ENCODE results near the gene FARSB.
"Not testable (repeated sequence)": the region's sequence is repeated elsewhere in the genome, so short reads cannot be mapped to it uniquely, and the experiment has no call there.

The FARSB gene

GRCh38 chr2:222592176-222592575 lies 63.7 kb downstream of the FARSB start:
- Histone ChIP-seq H3K36me3 (ENCODE audit: control insufficient read depth in 1 of 2, insufficient read depth in 2 of 2, low read length in 2 of 2) (no peaks in the 10 kb centered on the region), H3K4ac (ENCODE audit: low read depth, low read length) (no peak overlapping the region), H3K27ac (ENCODE audit: low read depth, low read length) (no peak overlapping the region), H3K4me1 (ENCODE audit: control insufficient read depth in 1 of 2, insufficient read depth in 2 of 2, low read length in 2 of 2) (no peaks in the 10 kb centered on the region), H2AK5ac (ENCODE audit: low read length) (no peak overlapping the region), H3K27me3 (ENCODE audit: insufficient read depth, low read length) (no peaks in the 10 kb centered on the region), H3K23ac (ENCODE audit: low read length) (no peak overlapping the region), H3K79me1 (ENCODE audit: low read length) (no peaks in the 10 kb centered on the region), H2AFZ (ENCODE audit: insufficient read depth, low read length, poor library complexity) (no peak overlapping the region), H3K4me3 (ENCODE audit: low read depth, low read length) (no peak overlapping the region), H2BK12ac (ENCODE audit: low read length) (no peak overlapping the region), H3K4me2 (ENCODE audit: low read length) (no peak overlapping the region), H3K9me3 (ENCODE audit: insufficient read depth, low read depth, low read length) (no peaks in the 10 kb centered on the region), H4K12ac (ENCODE audit: low read depth, low read length) (no peak overlapping the region), H4K91ac (ENCODE audit: low read depth, low read length) (no peak overlapping the region), H3K18ac (ENCODE audit: low read length) (no peak overlapping the region), H3K14ac (ENCODE audit: low read length) (no peak overlapping the region), H3K9ac (ENCODE audit: low read length) (no peak overlapping the region), H2BK5ac (ENCODE audit: low read depth, low read length, poor library complexity) (no peak overlapping the region), H3K79me2 (ENCODE audit: control insufficient read depth, insufficient read depth, low read length, poor library complexity) (no peaks in the 10 kb centered on the region), H2BK120ac (ENCODE audit: insufficient read depth, low read length, poor library complexity) (no peak overlapping the region), H4K8ac (ENCODE audit: low read depth, low read length) (no peak overlapping the region)
- no CpG with 5 or more reads among the region's 2 CpGs for WGBS (ENCODE audit: extremely low coverage, insufficient coverage, insufficient read length)
- DNase-seq, result peak in 1 of 2 donors; percentile 9

DNA sequence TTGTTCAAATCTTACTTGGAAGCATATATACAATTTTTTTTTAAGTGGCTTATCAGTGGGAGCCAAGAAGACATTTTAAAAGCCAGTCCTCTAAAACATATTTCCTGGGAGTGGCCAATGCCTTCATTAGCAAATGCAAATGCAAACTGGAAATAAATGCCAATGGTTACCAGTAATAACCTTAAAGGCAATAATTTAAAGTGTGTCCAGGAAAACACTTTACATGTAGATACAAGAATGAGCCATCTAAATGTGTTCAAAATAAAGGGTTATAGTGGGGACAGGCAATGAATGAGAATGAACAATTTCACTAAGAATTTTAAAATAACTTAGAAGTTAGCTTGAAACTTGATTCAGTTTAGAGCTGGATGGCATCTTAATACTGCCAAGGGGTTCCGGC lies 64.2 kb downstream of the FARSB start:
- no peak overlapping the region for H2AFZ ChIP-seq (ENCODE audit: insufficient read depth, low read length, poor library complexity)
- no peaks in the 10 kb centered on the region for H3K9me3 ChIP-seq (ENCODE audit: insufficient read depth, low read depth, low read length)
- no peak overlapping the region for H3K27ac ChIP-seq (ENCODE audit: low read depth, low read length)
- H4K12ac ChIP-seq (ENCODE audit: low read depth, low read length), result no peak overlapping the region
- no CpG with 5 or more reads among the region's 1 CpG for WGBS (ENCODE audit: extremely low coverage, insufficient coverage, insufficient read length)
- H3K14ac ChIP-seq (ENCODE audit: low read length), result no peak overlapping the region
- no peak for DNase-seq
- no peak overlapping the region for H2BK120ac ChIP-seq (ENCODE audit: insufficient read depth, low read length, poor library complexity)
- no peak overlapping the region for H4K91ac ChIP-seq (ENCODE audit: low read depth, low read length)
- no peak overlapping the region for H3K4ac ChIP-seq (ENCODE audit: low read depth, low read length)
- no peak overlapping the region for H2AK5ac ChIP-seq (ENCODE audit: low read length)
- no peak overlapping the region for H2BK12ac ChIP-seq (ENCODE audit: low read length)
- H3K23ac ChIP-seq (ENCODE audit: low read length), result no peak overlapping the region
- no peaks in the 10 kb centered on the region for H3K79me2 ChIP-seq (ENCODE audit: control insufficient read depth, insufficient read depth, low read length, poor library complexity)
- no peaks in the 10 kb centered on the region for H3K79me1 ChIP-seq (ENCODE audit: low read length)
- no peak overlapping the region for H3K4me2 ChIP-seq (ENCODE audit: low read length)
- no peak overlapping the region for H3K18ac ChIP-seq (ENCODE audit: low read length)
- H4K8ac ChIP-seq (ENCODE audit: low read depth, low read length), result no peak overlapping the region
- H3K4me1 ChIP-seq (ENCODE audit: control insufficient read depth in 1 of 2, insufficient read depth in 2 of 2, low read length in 2 of 2), result no peaks in the 10 kb centered on the region
- no peak overlapping the region for H3K9ac ChIP-seq (ENCODE audit: low read length)
- no peaks in the 10 kb centered on the region for H3K27me3 ChIP-seq (ENCODE audit: insufficient read depth, low read length)
- H3K36me3 ChIP-seq (ENCODE audit: control insufficient read depth in 1 of 2, insufficient read depth in 2 of 2, low read length in 2 of 2), result no peaks in the 10 kb centered on the region
- no peak overlapping the region for H3K4me3 ChIP-seq (ENCODE audit: low read depth, low read length)
- no peak overlapping the region for H2BK5ac ChIP-seq (ENCODE audit: low read depth, low read length, poor library complexity)

DNA sequence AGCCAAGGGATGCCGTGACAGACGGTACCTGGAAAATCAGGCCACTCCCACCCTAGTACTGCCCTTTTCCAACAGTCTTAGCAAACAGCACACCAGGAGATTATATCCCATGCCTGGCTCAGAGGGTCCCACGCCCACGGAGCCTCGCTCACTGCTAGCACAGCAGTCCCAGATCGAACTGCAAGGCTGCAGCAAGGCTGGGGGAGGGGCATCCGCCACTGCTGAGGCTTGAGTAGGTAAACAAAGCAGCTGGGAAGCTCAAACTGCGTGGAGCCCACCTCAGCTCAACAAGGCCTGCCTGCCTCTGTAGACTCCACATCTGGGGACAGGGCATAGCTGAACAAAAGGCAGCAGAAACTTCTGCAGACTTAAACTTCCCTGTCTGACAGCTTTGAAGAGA lies 71.3 kb downstream of the FARSB start:
- not testable (repeated sequence) for H2BK12ac ChIP-seq (ENCODE audit: low read length); H4K8ac ChIP-seq (ENCODE audit: low read depth, low read length)
- no CpG with 5 or more reads among the region's 8 CpGs for WGBS (ENCODE audit: extremely low coverage, insufficient coverage, insufficient read length)

GRCh38 chr2:222582928-222583327 lies 73.0 kb downstream of the FARSB start:
- no peak overlapping the region for H3K4me2 ChIP-seq (ENCODE audit: low read length)
- no peak overlapping the region for H3K14ac ChIP-seq (ENCODE audit: low read length)
- H3K23ac ChIP-seq (ENCODE audit: low read length), result no peak overlapping the region
- no peak overlapping the region for H2BK12ac ChIP-seq (ENCODE audit: low read length)
- no peak overlapping the region for H3K9ac ChIP-seq (ENCODE audit: low read length)
- no peak overlapping the region for H3K18ac ChIP-seq (ENCODE audit: low read length)
- no peaks in the 10 kb centered on the region for H3K27me3 ChIP-seq (ENCODE audit: insufficient read depth, low read length)
- no peaks in the 10 kb centered on the region for H3K79me2 ChIP-seq (ENCODE audit: control insufficient read depth, insufficient read depth, low read length, poor library complexity)
- no peak overlapping the region for H4K8ac ChIP-seq (ENCODE audit: low read depth, low read length)
- no peak overlapping the region for H4K12ac ChIP-seq (ENCODE audit: low read depth, low read length)
- H2AK5ac ChIP-seq (ENCODE audit: low read length), result no peak overlapping the region
- H2BK120ac ChIP-seq (ENCODE audit: insufficient read depth, low read length, poor library complexity), result no peak overlapping the region
- no peak overlapping the region for H3K4me3 ChIP-seq (ENCODE audit: low read depth, low read length)
- H3K4ac ChIP-seq (ENCODE audit: low read depth, low read length), result no peak overlapping the region
- no peak overlapping the region for H4K91ac ChIP-seq (ENCODE audit: low read depth, low read length)
- no peak overlapping the region for H2BK5ac ChIP-seq (ENCODE audit: low read depth, low read length, poor library complexity)
- no peak overlapping the region for H3K27ac ChIP-seq (ENCODE audit: low read depth, low read length)
- no peaks in the 10 kb centered on the region for H3K79me1 ChIP-seq (ENCODE audit: low read length)
- H3K36me3 ChIP-seq (ENCODE audit: control insufficient read depth in 1 of 2, insufficient read depth in 2 of 2, low read length in 2 of 2), result peaks cover 2 to 6% of the 10 kb centered on the region in 2 experiments
- H3K9me3 ChIP-seq (ENCODE audit: insufficient read depth, low read depth, low read length), result peaks cover 7% of the 10 kb centered on the region
- no peak overlapping the region for H2AFZ ChIP-seq (ENCODE audit: insufficient read depth, low read length, poor library complexity)
- DNase-seq, result no peak
- no peaks in the 10 kb centered on the region for H3K4me1 ChIP-seq (ENCODE audit: control insufficient read depth in 1 of 2, insufficient read depth in 2 of 2, low read length in 2 of 2)

More for the DNA sequence above, 71.3 kb downstream of the FARSB start:
- not testable (repeated sequence) for H3K4me1 ChIP-seq (ENCODE audit: control insufficient read depth in 1 of 2, insufficient read depth in 2 of 2, low read length in 2 of 2); H4K91ac ChIP-seq (ENCODE audit: low read depth, low read length); H3K23ac ChIP-seq (ENCODE audit: low read length); H3K79me2 ChIP-seq (ENCODE audit: control insufficient read depth, insufficient read depth, low read length, poor library complexity); H3K27ac ChIP-seq (ENCODE audit: low read depth, low read length); H2AK5ac ChIP-seq (ENCODE audit: low read length); H2AFZ ChIP-seq (ENCODE audit: insufficient read depth, low read length, poor library complexity); H2BK5ac ChIP-seq (ENCODE audit: low read depth, low read length, poor library complexity); H3K79me1 ChIP-seq (ENCODE audit: low read length); H3K4me2 ChIP-seq (ENCODE audit: low read length); H3K18ac ChIP-seq (ENCODE audit: low read length); H3K36me3 ChIP-seq (ENCODE audit: control insufficient read depth in 1 of 2, insufficient read depth in 2 of 2, low read length in 2 of 2); H3K14ac ChIP-seq (ENCODE audit: low read length); H3K9me3 ChIP-seq (ENCODE audit: insufficient read depth, low read depth, low read length); H3K4ac ChIP-seq (ENCODE audit: low read depth, low read length); H2BK120ac ChIP-seq (ENCODE audit: insufficient read depth, low read length, poor library complexity); H3K27me3 ChIP-seq (ENCODE audit: insufficient read depth, low read length); H3K4me3 ChIP-seq (ENCODE audit: low read depth, low read length); DNase-seq; H3K9ac ChIP-seq (ENCODE audit: low read length); H4K12ac ChIP-seq (ENCODE audit: low read depth, low read length)

Data from trophoblast cell (in vitro differentiated cells and primary cell).